HG03354 (cell line): ENCODE data around the gene TRIP12.
"Not testable (repeated sequence)": the region's sequence is repeated elsewhere in the genome, so short reads cannot be mapped to it uniquely, and the experiment has no call there.

ENCODE experiments used
- ATAC-seq: cut with Tn5 transposase; IDR thresholded peaks from one replicate; pipeline ENCODE4 v1.9.1; 2021; ENCODE audit warnings: mild to moderate bottlenecking; ENCODE audit not compliant: unreplicated experiment, poor library complexity, severe bottlenecking

Gene TRIP12

GRCh38 chr2:229731916-229732315, 189.9 kb downstream of the TRIP12 start:
- no peak for ATAC-seq

- no peak for ATAC-seq
Measured at GRCh38 chr2:229731363-229731762, 190.4 kb downstream of the TRIP12 start.

DNA sequence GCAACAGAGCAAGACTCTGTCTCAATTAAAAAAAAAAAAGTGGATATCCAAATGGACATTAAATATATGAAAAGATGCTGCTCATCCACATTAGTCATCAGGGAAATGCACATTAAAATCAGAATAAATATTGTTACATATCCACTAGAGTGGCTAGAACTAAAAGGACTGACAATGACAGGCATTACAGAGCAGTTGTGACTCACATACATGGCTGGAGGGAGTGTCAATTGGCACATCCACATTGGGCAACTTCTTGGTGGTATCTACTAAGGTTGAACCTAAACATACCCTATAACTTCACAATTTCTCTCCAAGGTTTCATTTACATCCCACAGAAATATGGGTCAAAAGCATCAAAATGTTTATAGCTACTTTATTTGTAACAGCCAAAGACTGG, 193.4 kb downstream of the TRIP12 start:
- no peak for ATAC-seq

- ATAC-seq: no peak
Measured at GRCh38 chr2:229726643-229727042, 195.2 kb downstream of the TRIP12 start.

DNA sequence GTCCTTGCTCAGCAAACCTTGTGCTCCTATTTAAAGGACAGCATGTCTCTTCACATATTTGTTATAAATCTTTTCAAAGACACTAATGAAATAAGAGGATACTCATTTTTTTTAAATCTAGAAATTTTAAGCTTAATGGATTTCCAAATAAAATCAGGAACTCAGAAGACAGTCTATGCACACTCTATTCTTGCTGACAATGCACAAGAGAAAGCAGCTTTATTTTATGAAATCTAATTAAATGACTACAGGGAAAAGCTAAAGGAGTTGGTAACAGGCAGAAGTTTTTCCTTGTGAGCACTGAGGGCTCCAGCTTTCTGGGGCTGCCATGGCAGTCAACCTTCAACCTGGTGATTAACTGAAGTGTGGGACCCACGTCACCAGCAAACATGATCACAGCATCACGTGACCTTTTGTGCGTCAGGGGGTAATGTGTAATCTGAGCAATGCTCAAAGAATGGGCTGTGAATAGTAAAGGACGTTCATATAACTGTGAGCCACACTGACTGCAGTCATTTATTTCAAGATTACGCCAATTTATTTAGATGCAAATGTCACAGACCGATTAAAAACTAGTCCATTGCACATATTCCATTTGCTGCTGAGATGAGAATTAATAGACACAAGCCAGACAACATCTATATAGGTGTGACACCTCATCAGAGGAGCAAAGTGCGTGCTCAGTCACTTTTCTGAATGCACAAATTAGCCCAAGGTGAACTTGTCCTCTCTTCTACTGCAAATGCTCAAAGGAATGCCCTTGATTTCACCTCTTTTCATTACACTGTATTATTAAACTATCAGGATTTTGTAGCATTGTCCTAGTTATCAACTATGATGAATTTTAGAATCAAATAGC, 195.9 kb downstream of the TRIP12 start:
- ATAC-seq: no peak

DNA sequence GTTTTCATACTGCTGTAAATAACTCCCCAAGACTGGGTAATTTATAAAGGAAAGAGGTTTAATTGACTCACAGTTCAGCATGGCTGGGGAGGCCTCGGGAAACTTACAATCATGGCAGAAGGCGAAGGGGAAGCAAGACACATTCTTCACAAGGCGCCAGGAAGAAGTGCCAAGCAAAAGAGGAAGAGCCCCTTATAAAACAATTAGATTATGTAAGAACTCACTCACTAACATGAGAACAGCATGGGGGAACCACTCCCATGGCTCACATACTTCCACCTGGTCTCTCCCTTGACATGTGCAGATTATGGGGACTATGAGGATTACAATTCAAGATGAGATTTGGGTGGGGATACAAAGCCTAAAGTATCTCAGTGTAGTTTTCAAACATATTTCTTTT, 198.6 kb downstream of the TRIP12 start:
- ATAC-seq: not testable (repeated sequence)

DNA sequence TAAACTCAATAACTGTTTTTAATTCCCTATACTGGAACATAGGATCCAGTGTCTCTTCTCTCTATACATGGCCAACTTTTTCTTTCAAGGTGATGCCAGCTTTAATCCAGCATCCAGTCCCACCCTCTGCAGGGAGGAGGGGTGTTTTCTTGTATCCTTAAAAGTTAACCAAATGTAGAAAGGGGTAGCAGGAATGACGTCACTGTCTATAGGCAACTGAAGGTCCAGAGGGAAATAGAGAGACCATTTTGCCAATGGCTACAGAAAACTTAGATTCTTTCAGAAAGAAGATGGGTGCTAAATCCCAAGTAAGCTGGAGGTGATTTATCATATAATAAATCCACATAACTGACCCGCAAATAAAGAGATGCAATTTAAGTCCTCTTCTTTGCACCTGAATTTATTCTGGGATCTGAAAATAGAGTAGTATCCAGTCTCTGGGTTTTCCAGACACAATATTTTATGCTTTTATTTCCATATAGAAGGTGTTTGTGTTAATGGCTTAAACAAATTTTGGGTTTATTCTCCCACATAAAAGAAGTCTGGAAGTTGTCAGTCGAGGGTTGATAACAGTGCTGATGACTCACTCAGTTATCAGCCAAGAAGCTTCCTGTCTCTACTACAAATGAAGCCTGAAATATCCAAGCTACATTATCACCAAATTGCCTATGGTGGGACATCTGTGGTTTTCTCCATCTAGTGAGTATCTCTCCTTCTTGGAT, 201.7 kb downstream of the TRIP12 start:
- ATAC-seq: no peak

DNA sequence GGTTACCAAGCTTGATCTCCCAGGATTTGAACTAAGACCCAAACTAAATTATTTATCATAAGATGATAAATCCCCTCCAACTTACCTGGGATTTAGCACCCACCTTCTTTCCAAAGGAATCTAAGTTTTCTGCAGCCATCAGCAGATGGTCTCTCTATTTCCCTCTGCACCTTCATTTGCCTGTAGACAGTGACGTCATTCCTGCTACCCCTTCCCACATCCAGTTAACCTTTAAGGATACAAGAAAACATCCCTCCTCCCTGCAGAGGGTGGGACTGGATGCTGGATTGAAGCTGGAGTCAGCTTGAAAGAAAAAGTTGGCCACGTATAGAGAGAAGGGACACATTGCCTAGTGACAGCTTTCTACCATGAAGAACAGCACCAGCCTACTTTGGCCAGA, 203.8 kb downstream of the TRIP12 start:
- ATAC-seq: no peak

- no peak for ATAC-seq
Measured at GRCh38 chr2:229715895-229716507, 205.8 kb downstream of the TRIP12 start.

DNA sequence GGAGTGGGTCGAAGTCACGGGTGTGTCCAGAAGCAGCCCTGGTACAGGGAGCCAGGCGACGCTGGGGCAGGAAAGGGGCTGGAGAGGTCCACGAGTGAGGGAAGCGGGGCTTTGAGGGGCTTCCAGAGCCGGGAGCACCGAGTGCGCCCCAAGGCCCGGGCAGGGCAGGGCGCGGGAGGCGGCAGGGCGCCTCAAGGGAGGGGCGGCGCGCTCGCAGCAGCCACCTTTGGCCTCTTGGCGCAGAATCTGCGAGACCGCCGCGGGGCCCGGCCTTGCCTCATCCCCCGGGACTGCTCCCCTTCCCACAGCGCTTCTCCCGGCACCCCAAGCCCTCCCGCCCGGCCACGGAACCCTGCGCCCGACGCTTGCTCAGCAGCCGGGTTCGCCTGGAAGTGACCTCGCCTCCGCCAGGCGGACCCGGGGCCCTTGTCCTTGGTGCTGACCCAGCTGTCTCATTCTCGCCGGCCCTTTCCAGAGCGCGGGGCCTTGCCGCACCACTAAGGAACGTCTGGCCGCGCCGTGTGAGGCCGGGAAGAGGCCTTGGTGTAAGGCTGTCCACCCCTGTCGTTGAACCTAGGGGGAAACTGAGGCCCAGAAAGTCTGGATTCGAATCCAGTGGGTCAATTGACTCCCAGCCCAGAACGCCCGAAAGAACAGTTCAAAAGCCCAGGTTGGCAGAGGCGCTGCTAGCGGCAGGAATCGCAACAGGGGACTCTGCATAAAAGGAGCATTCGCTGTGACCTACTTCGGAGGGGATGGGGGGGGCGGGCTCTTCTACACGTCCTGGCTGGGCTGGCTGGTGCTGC, 206.9 kb downstream of the TRIP12 start:
- ATAC-seq: peak; percentile 42

GRCh38 chr2:229714080-229714735, 207.6 kb downstream of the TRIP12 start, which contains the start of gene DNER:
TSS of gene DNER (minus strand) at chr2:229714555. CDS start at chr2:229714423, 132 bp downstream.
- peak; percentile 79 for ATAC-seq
